PC-3 (cell line): ENCODE results near the gene NTM. TPM values are rescaled to one million over a fixed set of nuclear protein-coding genes. Genes with fewer than 3 reads are reported as not detected.

Experiments used
- ATAC-seq: fragments of 200-7000 bp; cut with Tn5 transposase; 2 replicates; pipeline ENCODE4 v1.9.1; 2020; ENCODE audit warnings: mild to moderate bottlenecking, moderate library complexity
- BruUV-seq: library from RNA; stranded (reverse); fragments of 400-500 nt; replicated peaks from 2 replicates; lab custom pipeline; 2021; lab: Mats Ljungman, UMichigan
- CTCF ChIA-PET: fragments of 300-600 bp; sonication (Branson Sonifier 250); formaldehyde crosslinking; loops from one replicate; lab custom pipeline; 2022; ENCODE audit warnings: antibody characterized with exemption; lab: Charles Lee
- POLR2A ChIA-PET: fragments of 300-600 bp; sonication (Branson Sonifier 250); formaldehyde crosslinking; loops from one replicate; lab custom pipeline; 2022; ENCODE audit warnings: antibody characterized with exemption; ENCODE audit not compliant: unreplicated experiment; lab: Charles Lee
- DNase-seq: peaks from one replicate; pipeline ENCODE4 v3.0.0-alpha.2; 2015
- H2AFZ ChIP-seq: fragments of 300-600 bp; sonication (generic); 2 replicates; pipeline ENCODE4 v1.6.0; 2016; ENCODE audit warnings: antibody characterized with exemption, low read length
- H3F3A ChIP-seq: fragments of 300-600 bp; sonication (generic); one replicate; pipeline ENCODE4 v1.6.0; 2017; ENCODE audit warnings: antibody characterized with exemption, low read length, control low read depth, mild to moderate bottlenecking; ENCODE audit not compliant: unreplicated experiment
- H3K27ac ChIP-seq: fragments of 300-600 bp; sonication (generic); 2 replicates; pipeline ENCODE4 v1.5.1; 2016; ENCODE audit warnings: mild to moderate bottlenecking, low read length
- H3K27me3 ChIP-seq: fragments of 300-600 bp; sonication (generic); 2 replicates; pipeline ENCODE4 v1.6.1; 2016; ENCODE audit warnings: low read length, mixed read lengths
- H3K36me3 ChIP-seq: fragments of 300-600 bp; sonication (generic); 2 replicates; pipeline ENCODE4 v1.6.1; 2016; ENCODE audit warnings: low read depth, mixed run types, low read length, mixed read lengths
- H3K4me1 ChIP-seq: fragments of 300-600 bp; sonication (generic); 2 replicates; pipeline ENCODE4 v1.5.1; 2016; ENCODE audit warnings: low read length; ENCODE audit not compliant: insufficient read depth
- H3K4me2 ChIP-seq: fragments of 300-600 bp; sonication (generic); 2 replicates; pipeline ENCODE4 v1.6.0; 2016; ENCODE audit warnings: low read length
- H3K4me3 ChIP-seq: fragments of 300-600 bp; sonication (generic); 2 replicates; pipeline ENCODE4 v1.5.1; 2016; ENCODE audit warnings: mild to moderate bottlenecking, low read length, mixed read lengths
- H3K79me2 ChIP-seq: fragments of 300-600 bp; sonication (generic); 2 replicates; pipeline ENCODE4 v1.6.1; 2017; ENCODE audit warnings: low read length, mixed read lengths
- H3K9ac ChIP-seq: fragments of 300-600 bp; sonication (generic); 2 replicates; pipeline ENCODE4 v1.6.0; 2016; ENCODE audit warnings: mild to moderate bottlenecking, low read length
- H3K9me2 ChIP-seq: fragments of 300-600 bp; sonication (generic); replicated peaks from 2 replicates; pipeline ENCODE4 v1.6.1; 2016; ENCODE audit warnings: mixed run types, low read length, mixed read lengths
- H3K9me3 ChIP-seq: fragments of 300-600 bp; sonication (generic); 2 replicates; pipeline ENCODE4 v1.6.1; 2016; ENCODE audit warnings: low read length, mixed read lengths
- H4K20me1 ChIP-seq: fragments of 300-600 bp; sonication (generic); 2 replicates; pipeline ENCODE4 v1.6.1; 2016; ENCODE audit warnings: low read length, mixed read lengths
- EZH2 ChIP-seq: fragments of 300-600 bp; sonication (generic); IDR thresholded peaks from one replicate; pipeline ENCODE4 v1.6.1; 2017; ENCODE audit warnings: antibody characterized with exemption, mild to moderate bottlenecking, low read length; ENCODE audit not compliant: unreplicated experiment
- EZH2phosphoT487 ChIP-seq: fragments of 300-600 bp; sonication (generic); IDR thresholded peaks from 2 replicates; pipeline ENCODE4 v1.6.1; 2018; ENCODE audit warnings: mild to moderate bottlenecking, antibody characterized with exemption, low read length, borderline replicate concordance
- intact Hi-C: fragments of 100-400 bp; cut with micrococcal nuclease; formaldehyde crosslinking; loops from 2 replicates; pipeline ENCODE4 v1.9.0; 2023
- total RNA-seq: library from RNA; depleted of rRNA; stranded (reverse); fragments of >200 nt; gene quantifications from 2 replicates; pipeline ENCODE4 v1.2.3, GENCODE V29; 2014
- TF ChIP-seq, protein P1 (sequence below): fragments of 300-600 bp; sonication (generic); conservative IDR thresholded peaks from 2 replicates; pipeline ENCODE4 v1.5.1; 2017; ENCODE audit warnings: antibody characterized with exemption, low read depth, mild to moderate bottlenecking, low read length

NTM gene
- total RNA-seq, 1 experiment from 2014 or later: not detected

DNA sequence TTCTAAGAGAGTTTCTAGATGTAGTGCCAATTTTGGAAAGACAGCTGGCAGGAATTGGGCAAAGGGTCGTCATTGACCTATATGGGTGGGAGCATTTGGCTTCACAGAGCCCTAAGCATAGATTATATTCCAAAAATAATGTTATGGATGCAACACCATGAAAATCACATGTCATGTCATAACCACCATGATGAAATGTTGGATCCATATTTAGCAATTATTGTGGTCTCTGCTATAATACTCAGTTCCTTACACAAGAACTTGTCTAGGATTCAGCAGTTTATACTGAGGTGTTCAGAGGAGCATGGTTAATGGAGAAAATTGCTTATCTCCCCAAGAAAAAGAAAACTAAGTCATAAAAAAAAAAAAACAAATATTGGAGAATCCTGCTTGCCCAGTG is 31.6 kb downstream of the NTM start:
- H3K36me3 ChIP-seq: no peaks in the 10 kb centered on the region
- H3K27ac ChIP-seq: no peak overlapping the region
- TF ChIP-seq EZH2: no peak
- TF ChIP-seq, protein P1, sequence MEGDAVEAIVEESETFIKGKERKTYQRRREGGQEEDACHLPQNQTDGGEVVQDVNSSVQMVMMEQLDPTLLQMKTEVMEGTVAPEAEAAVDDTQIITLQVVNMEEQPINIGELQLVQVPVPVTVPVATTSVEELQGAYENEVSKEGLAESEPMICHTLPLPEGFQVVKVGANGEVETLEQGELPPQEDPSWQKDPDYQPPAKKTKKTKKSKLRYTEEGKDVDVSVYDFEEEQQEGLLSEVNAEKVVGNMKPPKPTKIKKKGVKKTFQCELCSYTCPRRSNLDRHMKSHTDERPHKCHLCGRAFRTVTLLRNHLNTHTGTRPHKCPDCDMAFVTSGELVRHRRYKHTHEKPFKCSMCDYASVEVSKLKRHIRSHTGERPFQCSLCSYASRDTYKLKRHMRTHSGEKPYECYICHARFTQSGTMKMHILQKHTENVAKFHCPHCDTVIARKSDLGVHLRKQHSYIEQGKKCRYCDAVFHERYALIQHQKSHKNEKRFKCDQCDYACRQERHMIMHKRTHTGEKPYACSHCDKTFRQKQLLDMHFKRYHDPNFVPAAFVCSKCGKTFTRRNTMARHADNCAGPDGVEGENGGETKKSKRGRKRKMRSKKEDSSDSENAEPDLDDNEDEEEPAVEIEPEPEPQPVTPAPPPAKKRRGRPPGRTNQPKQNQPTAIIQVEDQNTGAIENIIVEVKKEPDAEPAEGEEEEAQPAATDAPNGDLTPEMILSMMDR: no peak
- no peak for TF ChIP-seq EZH2phosphoT487
- POLR2A ChIA-PET: no interaction called here
- no peak overlapping the region for H3K9ac ChIP-seq
- no peak overlapping the region for H2AFZ ChIP-seq
- no peak overlapping the region for H3K4me2 ChIP-seq
- intact Hi-C loops: no loop called here
- H3K79me2 ChIP-seq: no peaks in the 10 kb centered on the region
- H3K4me1 ChIP-seq: no peaks in the 10 kb centered on the region
- BruUV-seq: no TSS peak
- H3F3A ChIP-seq: no peaks in the 10 kb centered on the region
- CTCF ChIA-PET: no interaction called here
- ATAC-seq (no peak), DNase-seq (no peak)
- no peaks in the 10 kb centered on the region for H3K9me2 ChIP-seq
- no peak overlapping the region for H3K4me3 ChIP-seq
- H4K20me1 ChIP-seq: no peaks in the 10 kb centered on the region
- H3K27me3 ChIP-seq: peaks cover 46% of the 10 kb centered on the region
- H3K9me3 ChIP-seq: peaks cover 3% of the 10 kb centered on the region; the same call in 1 of the 2 replicates

DNA sequence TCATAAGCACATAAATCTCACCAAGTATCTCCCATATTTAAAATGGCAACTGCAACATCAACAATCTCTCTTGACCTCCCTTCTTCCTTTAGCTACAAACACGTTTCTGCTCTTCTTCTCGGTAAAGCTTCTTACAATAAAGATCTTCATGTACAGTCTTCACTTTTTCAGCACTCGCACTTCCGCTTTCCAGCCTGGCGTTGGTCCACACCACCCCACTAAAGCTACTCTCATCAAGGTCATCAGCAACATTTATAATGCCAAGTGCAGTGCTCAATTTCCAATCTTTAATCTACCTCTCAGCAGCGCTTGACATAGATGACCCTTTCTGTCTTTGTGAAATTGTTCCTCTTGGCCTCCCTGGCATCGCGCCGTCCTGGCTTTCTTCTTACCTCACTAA is 33.6 kb downstream of the NTM start:
- peaks cover 39% of the 10 kb centered on the region for H3K27me3 ChIP-seq
- no peaks in the 10 kb centered on the region for H3F3A ChIP-seq
- POLR2A ChIA-PET: no interaction called here
- no peaks in the 10 kb centered on the region for H4K20me1 ChIP-seq
- peaks cover 3% of the 10 kb centered on the region; the same call in 1 of the 2 replicates for H3K9me3 ChIP-seq
- no peaks in the 10 kb centered on the region for H3K79me2 ChIP-seq
- no peaks in the 10 kb centered on the region for H3K9me2 ChIP-seq
- no peak overlapping the region for H2AFZ ChIP-seq
- H3K4me2 ChIP-seq: no peak overlapping the region
- H3K27ac ChIP-seq: no peak overlapping the region
- H3K9ac ChIP-seq: no peak overlapping the region
- BruUV-seq: no TSS peak
- H3K4me3 ChIP-seq: no peak overlapping the region
- no peak for DNase-seq
- H3K36me3 ChIP-seq: no peaks in the 10 kb centered on the region
- intact Hi-C loops: no loop called here
- CTCF ChIA-PET: no interaction called here
- H3K4me1 ChIP-seq: no peaks in the 10 kb centered on the region
- ATAC-seq: no peak
- TF ChIP-seq, protein P1: no peak

DNA sequence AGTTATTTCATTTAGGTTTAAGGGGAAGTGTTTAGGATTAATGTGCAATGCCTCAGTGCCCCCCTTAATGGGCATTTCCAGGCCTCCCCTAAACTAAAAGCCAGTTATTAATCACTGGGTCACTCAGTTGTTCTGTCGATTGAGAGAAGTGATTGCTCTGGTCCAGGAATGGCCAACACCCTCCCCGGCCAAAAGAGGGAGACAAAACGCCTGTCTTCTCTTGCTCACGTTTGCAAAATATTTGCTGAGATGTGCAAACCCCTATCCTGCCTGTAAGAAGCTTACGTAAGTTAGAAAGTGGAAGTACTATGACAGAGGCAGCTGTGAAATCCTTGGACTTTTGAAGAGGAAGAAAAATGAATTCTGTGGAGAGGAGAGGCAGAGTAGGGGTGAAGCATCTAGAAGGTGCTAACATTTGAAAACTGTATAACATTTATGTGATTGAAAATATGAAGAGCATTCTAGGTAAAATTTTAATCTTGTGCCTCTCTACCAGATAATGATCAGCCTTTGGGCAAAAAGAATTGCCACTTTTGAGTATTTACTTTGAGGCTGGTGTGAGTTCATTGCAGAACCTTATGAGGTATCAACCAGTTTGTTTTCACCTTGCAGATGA is 37.7 kb downstream of the NTM start:
- H3K4me2 ChIP-seq: no peak overlapping the region

More for the DNA sequence above, 37.7 kb downstream of the NTM start:
- no peak overlapping the region for H3K4me3 ChIP-seq
- peaks cover 56% of the 10 kb centered on the region for H3K27me3 ChIP-seq
- ChIA-PET POLR2A (no interaction called here), CTCF (no interaction called here)
- no peak overlapping the region for H3K27ac ChIP-seq
- TF ChIP-seq, protein P1: peak; percentile 80
- no peak for TF ChIP-seq EZH2
- H3F3A ChIP-seq: no peaks in the 10 kb centered on the region
- ATAC-seq: peak; percentile 53; the same call in 1 of the 2 replicates
- no peak overlapping the region for H3K9ac ChIP-seq
- H3K36me3 ChIP-seq: no peaks in the 10 kb centered on the region
- H3K79me2 ChIP-seq: no peaks in the 10 kb centered on the region
- intact Hi-C loops: loop anchor here (5.0 kb wide), 2 partner anchors 104 to 264 kb away; no protein-coding TSS in a partner anchor
- DNase-seq: peak; percentile 65
- BruUV-seq: no TSS peak
- H3K9me2 ChIP-seq: no peaks in the 10 kb centered on the region
- H3K4me1 ChIP-seq: no peaks in the 10 kb centered on the region
- H3K9me3 ChIP-seq: no peaks in the 10 kb centered on the region
- no peak overlapping the region for H2AFZ ChIP-seq
- H4K20me1 ChIP-seq: no peaks in the 10 kb centered on the region
